BE2C (cell line): Measurements from ENCODE around the gene PRR30.
"Not testable (repeated sequence)": the region's sequence is repeated elsewhere in the genome, so short reads cannot be mapped to it uniquely, and the experiment has no call there.

Experiments
- DNase-seq: peaks from one replicate; pipeline ENCODE4 v3.0.0-alpha.2; 2020
- H3K27me3 ChIP-seq: fragments of 250-450 bp; sonication (Bioruptor Pico); 2 replicates; pipeline ENCODE4 v1.5.1; 2020; ENCODE audit warnings: mild to moderate bottlenecking
- H3K36me3 ChIP-seq: fragments of 250-450 bp; sonication (Bioruptor Pico); 2 replicates; pipeline ENCODE4 v1.5.1; 2020; ENCODE audit warnings: mild to moderate bottlenecking
- H3K4me1 ChIP-seq: fragments of 250-450 bp; sonication (Bioruptor Pico); 2 replicates; pipeline ENCODE4 v1.5.1; 2020
- H3K4me3 ChIP-seq: 2 replicates; pipeline ENCODE4 v1.5.1; 2011; ENCODE audit warnings: low read depth, low read length
- H3K9me3 ChIP-seq: fragments of 250-450 bp; sonication (Bioruptor Pico); 2 replicates; pipeline ENCODE4 v1.5.1; 2020
- CTCF ChIP-seq: IDR thresholded peaks from 2 replicates; pipeline ENCODE4 v1.5.1; 2012; ENCODE audit warnings: mild to moderate bottlenecking, low read depth, low read length

The PRR30 gene

GRCh38 chr2:27179344-27180000, 40.3 kb upstream of the PRR30 start:
- H3K4me3 ChIP-seq: no peak overlapping the region
- no peak for TF ChIP-seq CTCF
- H3K9me3 ChIP-seq: no peaks in the 10 kb centered on the region
- DNase-seq: no peak
- H3K4me1 ChIP-seq: peaks cover 3% of the 10 kb centered on the region; the same call in 1 of the 2 replicates
- H3K27me3 ChIP-seq: no peaks in the 10 kb centered on the region
- no peaks in the 10 kb centered on the region for H3K36me3 ChIP-seq

GRCh38 chr2:27178469-27178868, 39.3 kb upstream of the PRR30 start:
- Histone ChIP-seq H3K27me3 (no peaks in the 10 kb centered on the region), H3K4me3 (no peak overlapping the region), H3K4me1 (no peaks in the 10 kb centered on the region), H3K9me3 (no peaks in the 10 kb centered on the region), H3K36me3 (no peaks in the 10 kb centered on the region)
- DNase-seq: no peak
- TF ChIP-seq CTCF: no peak

- H3K27me3 ChIP-seq: no peaks in the 10 kb centered on the region
- no peak for DNase-seq
- no peaks in the 10 kb centered on the region for H3K9me3 ChIP-seq
- no peaks in the 10 kb centered on the region for H3K4me1 ChIP-seq
- no peaks in the 10 kb centered on the region for H3K36me3 ChIP-seq
- no peak for TF ChIP-seq CTCF
- H3K4me3 ChIP-seq: no peak overlapping the region
Observed at GRCh38 chr2:27177441-27178351, 38.5 kb upstream of the PRR30 start.

GRCh38 chr2:27175781-27176180, 36.6 kb upstream of the PRR30 start:
- not testable (repeated sequence) for H3K36me3 ChIP-seq, DNase-seq, H3K27me3 ChIP-seq, H3K9me3 ChIP-seq, H3K4me1 ChIP-seq, H3K4me3 ChIP-seq

- no peak for TF ChIP-seq CTCF
- Histone ChIP-seq H3K4me1 (no peaks in the 10 kb centered on the region), H3K27me3 (no peaks in the 10 kb centered on the region), H3K9me3 (no peaks in the 10 kb centered on the region), H3K4me3 (no peak overlapping the region), H3K36me3 (no peaks in the 10 kb centered on the region)
- no peak for DNase-seq
Observed at GRCh38 chr2:27175330-27175729, 36.1 kb upstream of the PRR30 start.

- no peak for DNase-seq
Observed at GRCh38 chr2:27174638-27175037, 35.4 kb upstream of the PRR30 start.

More at GRCh38 chr2:27174638-27175037, 35.4 kb upstream of the PRR30 start:
- Histone ChIP-seq H3K27me3 (no peaks in the 10 kb centered on the region), H3K9me3 (no peaks in the 10 kb centered on the region), H3K4me3 (no peak overlapping the region), H3K4me1 (no peaks in the 10 kb centered on the region), H3K36me3 (no peaks in the 10 kb centered on the region)
- no peak for TF ChIP-seq CTCF
